HEK293 (cell line): ENCODE results near the gene IGSF9.

Experiments used
- CTCF ChIA-PET: fragments of 350-600 bp; formaldehyde crosslinking; extraction: SDS; loops from one replicate; lab custom pipeline; 2021; ENCODE audit warnings: antibody characterized with exemption; lab: Yijun Ruan, JAX
- POLR2A ChIA-PET: fragments of 300-600 bp; formaldehyde crosslinking; extraction: SDS; loops from one replicate; lab custom pipeline; 2020; ENCODE audit warnings: antibody characterized with exemption, inconsistent platforms; lab: Yijun Ruan, JAX
- H3K27ac ChIP-seq: fragments of 200-500 bp; sonication (Bioruptor generic); 2 replicates; pipeline ENCODE4 v1.5.1; 2014; ENCODE audit warnings: low read depth, low read length, control low read depth, inconsistent platforms; ENCODE audit errors: extremely low read depth
- H3K36me3 ChIP-seq, 2 experiments: fragments of 200-500 bp in 1 of 2; sonication (Bioruptor generic) in 1 of 2; 1 replicate in 1 of 2; 2 replicates in 1 of 2; pipeline ENCODE4 v1.5.1; 2014 to 2017; ENCODE audit warnings: inconsistent platforms in 2 of 2, low read length in 2 of 2; ENCODE audit not compliant: control insufficient read depth in 2 of 2, insufficient read depth in 1 of 2
- H3K4me1 ChIP-seq: fragments of 200-500 bp; sonication (Bioruptor generic); 2 replicates; pipeline ENCODE4 v1.5.1; 2014; ENCODE audit warnings: mild to moderate bottlenecking, low read length, inconsistent platforms; ENCODE audit not compliant: control insufficient read depth, insufficient read depth
- H3K4me3 ChIP-seq: 2 replicates; pipeline ENCODE4 v1.5.1; 2011; ENCODE audit warnings: low read depth, mild to moderate bottlenecking, control low read depth, low read length, moderate library complexity
- H3K9me3 ChIP-seq: fragments of 200-500 bp; sonication (Bioruptor generic); 2 replicates; pipeline ENCODE4 v1.5.1; 2014; ENCODE audit warnings: low read depth, low read length, inconsistent platforms; ENCODE audit not compliant: control insufficient read depth, insufficient read depth
- GLI2 ChIP-seq: fragments of 450-650 bp; formaldehyde crosslinking; IDR thresholded peaks from 2 replicates; pipeline ENCODE4; 2017; ENCODE audit warnings: missing biosample characterization, missing genetic modification characterization, low read depth, borderline replicate concordance
- GLI4 ChIP-seq: fragments of 450-650 bp; formaldehyde crosslinking; IDR thresholded peaks from 2 replicates; pipeline ENCODE4 v1.5.1; 2016; ENCODE audit warnings: missing biosample characterization, missing genetic modification characterization
- KLF1 ChIP-seq: fragments of 450-650 bp; formaldehyde crosslinking; IDR thresholded peaks from 2 replicates; pipeline ENCODE4 v1.5.1; 2016; ENCODE audit warnings: missing biosample characterization, missing genetic modification characterization
- KLF10 ChIP-seq: fragments of 450-650 bp; IDR thresholded peaks from 2 replicates; pipeline ENCODE4 v1.5.1; 2018; ENCODE audit warnings: missing biosample characterization, mild to moderate bottlenecking, missing genetic modification characterization
- OVOL3 ChIP-seq: fragments of 450-650 bp; formaldehyde crosslinking; IDR thresholded peaks from 2 replicates; pipeline ENCODE4 v1.5.1; 2016; ENCODE audit warnings: missing biosample characterization, missing genetic modification characterization
- TRIM28 ChIP-seq: IDR thresholded peaks from 2 replicates; pipeline ENCODE4 v1.6.1; 2011; ENCODE audit warnings: low read length, control low read depth, borderline replicate concordance
- YY2 ChIP-seq: fragments of 450-650 bp; formaldehyde crosslinking; IDR thresholded peaks from 2 replicates; pipeline ENCODE4 v1.5.1; 2016; ENCODE audit warnings: missing biosample characterization, missing genetic modification characterization
- ZFP3 ChIP-seq: fragments of 450-650 bp; formaldehyde crosslinking; IDR thresholded peaks from 2 replicates; pipeline ENCODE4 v1.5.1; 2016; ENCODE audit warnings: low read depth, missing biosample characterization, missing genetic modification characterization
- ZFP37 ChIP-seq: fragments of 450-650 bp; formaldehyde crosslinking; IDR thresholded peaks from 2 replicates; pipeline ENCODE4 v1.5.1; 2016; ENCODE audit warnings: missing biosample characterization, missing genetic modification characterization
- ZNF133 ChIP-seq: fragments of 450-650 bp; formaldehyde crosslinking; IDR thresholded peaks from 2 replicates; pipeline ENCODE4 v1.5.1; 2016; ENCODE audit warnings: missing biosample characterization, missing genetic modification characterization
- ZNF138 ChIP-seq: fragments of 450-650 bp; formaldehyde crosslinking; IDR thresholded peaks from 2 replicates; pipeline ENCODE4 v1.5.1; 2016; ENCODE audit warnings: missing biosample characterization, missing genetic modification characterization, borderline replicate concordance
- ZNF169 ChIP-seq: fragments of 450-650 bp; formaldehyde crosslinking; IDR thresholded peaks from 2 replicates; pipeline ENCODE4 v1.5.1; 2016; ENCODE audit warnings: missing biosample characterization, missing genetic modification characterization
- ZNF174 ChIP-seq: fragments of 450-650 bp; formaldehyde crosslinking; IDR thresholded peaks from 2 replicates; pipeline ENCODE4 v1.5.0; 2017; ENCODE audit warnings: missing biosample characterization, mild to moderate bottlenecking, missing genetic modification characterization
- ZNF2 ChIP-seq: fragments of 450-650 bp; formaldehyde crosslinking; IDR thresholded peaks from 2 replicates; pipeline ENCODE4 v1.5.1; 2016; ENCODE audit warnings: missing biosample characterization, missing genetic modification characterization
- ZNF214 ChIP-seq: fragments of 450-650 bp; formaldehyde crosslinking; IDR thresholded peaks from 2 replicates; pipeline ENCODE4 v1.5.1; 2017; ENCODE audit warnings: missing biosample characterization, mild to moderate bottlenecking, missing genetic modification characterization, borderline replicate concordance
- ZNF24 ChIP-seq: fragments of 450-650 bp; formaldehyde crosslinking; IDR thresholded peaks from 2 replicates; pipeline ENCODE4 v1.5.1; 2016; ENCODE audit warnings: missing biosample characterization, missing genetic modification characterization
- ZNF366 ChIP-seq: fragments of 450-650 bp; formaldehyde crosslinking; conservative IDR thresholded peaks from 2 replicates; pipeline ENCODE4 v1.5.1; 2016; ENCODE audit warnings: missing biosample characterization, missing genetic modification characterization
- ZNF433 ChIP-seq: fragments of 450-650 bp; formaldehyde crosslinking; IDR thresholded peaks from 2 replicates; pipeline ENCODE4 v1.5.1; 2016; ENCODE audit warnings: missing biosample characterization, missing genetic modification characterization, low read depth
- ZNF600 ChIP-seq: fragments of 450-650 bp; formaldehyde crosslinking; IDR thresholded peaks from 2 replicates; pipeline ENCODE4 v1.5.1; 2016; ENCODE audit warnings: missing biosample characterization, missing genetic modification characterization
- ZNF704 ChIP-seq: fragments of 450-650 bp; formaldehyde crosslinking; IDR thresholded peaks from 2 replicates; pipeline ENCODE4 v1.5.1; 2016; ENCODE audit warnings: missing biosample characterization, missing genetic modification characterization
- ZNF830 ChIP-seq: fragments of 450-650 bp; IDR thresholded peaks from 2 replicates; pipeline ENCODE4 v1.5.0; 2018; ENCODE audit warnings: missing biosample characterization, missing genetic modification characterization, low read depth, mild to moderate bottlenecking, moderate library complexity
- TF ChIP-seq, protein P1 (sequence below): fragments of 450-650 bp; IDR thresholded peaks from 2 replicates; pipeline ENCODE4 v1.5.1; 2018; ENCODE audit warnings: missing biosample characterization, mild to moderate bottlenecking, missing genetic modification characterization
- TF ChIP-seq, protein P2 (sequence below): fragments of 450-650 bp; formaldehyde crosslinking; IDR thresholded peaks from 2 replicates; pipeline ENCODE4 v1.5.1; 2016; ENCODE audit warnings: missing biosample characterization, missing genetic modification characterization
- TF ChIP-seq, protein P3 (sequence below): fragments of 450-650 bp; formaldehyde crosslinking; IDR thresholded peaks from 2 replicates; pipeline ENCODE4 v1.5.1; 2017; ENCODE audit warnings: missing biosample characterization, missing genetic modification characterization
- TF ChIP-seq, protein P4 (sequence below): fragments of 450-650 bp; formaldehyde crosslinking; IDR thresholded peaks from 2 replicates; pipeline ENCODE4 v1.5.1; 2016; ENCODE audit warnings: missing biosample characterization, missing genetic modification characterization
- TF ChIP-seq, protein P5 (sequence below): fragments of 450-650 bp; formaldehyde crosslinking; IDR thresholded peaks from 2 replicates; pipeline ENCODE4 v1.5.1; 2016; ENCODE audit warnings: missing biosample characterization, missing genetic modification characterization

The IGSF9 gene

DNA sequence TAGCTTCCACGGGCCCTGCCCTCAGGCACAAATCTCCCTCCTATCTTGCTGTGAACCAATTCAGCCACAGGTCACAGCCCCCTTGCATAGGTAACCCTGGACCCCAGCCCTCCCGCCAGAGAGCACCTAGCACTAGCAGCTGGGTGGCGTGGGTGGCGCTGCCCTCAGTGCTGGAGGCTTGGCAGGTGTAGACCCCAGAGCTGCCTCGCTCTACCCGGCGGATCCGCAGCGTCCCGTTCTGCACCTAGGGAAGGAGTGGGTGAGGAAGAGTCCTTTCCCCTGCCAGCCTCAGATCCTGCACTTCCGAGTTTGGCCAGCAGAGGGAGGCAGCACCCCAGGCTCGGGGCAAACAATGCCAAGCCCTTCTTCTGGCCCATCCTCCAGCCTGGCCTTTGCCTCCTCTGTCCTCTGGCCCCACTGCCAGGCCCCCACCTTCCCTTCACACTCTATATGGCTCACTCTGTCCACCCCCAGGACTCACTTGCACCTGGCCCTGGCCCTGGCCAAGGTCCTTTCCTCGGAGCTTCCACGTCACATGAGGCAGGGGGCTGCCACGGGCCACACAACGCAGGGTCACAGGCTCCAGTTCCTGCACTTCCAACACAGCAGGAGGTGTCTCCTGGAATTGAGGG is 9.0 kb downstream of the IGSF9 start:
- H3K4me1 ChIP-seq: no peaks in the 10 kb centered on the region
- no peaks in the 10 kb centered on the region for H3K9me3 ChIP-seq
- POLR2A ChIA-PET: interaction anchor here (0.6 to 7.3 kb wide), 2 partner anchors 12 to 33 kb away, joined by 4 to 41 read pairs; partner anchors contain the start of gene TAGLN2
- no peaks in the 10 kb centered on the region for H3K36me3 ChIP-seq
- CTCF ChIA-PET: interaction anchor here (0.5 to 19.3 kb wide), 24 partner anchors 8 to 1698 kb away, joined by 3 to 353 read pairs (median 4); partner anchors contain the start of genes IGSF9 and SLAMF9
- no peak overlapping the region for H3K27ac ChIP-seq
- H3K4me3 ChIP-seq: no peak overlapping the region
- TF ChIP-seq ZNF133 (tag by site-specific recombination) (no peak), OVOL3 (tag by site-specific recombination) (no peak), ZNF214 (tag by site-specific recombination) (no peak), ZNF174 (no peak), ZNF2 (tag by site-specific recombination) (0 out of 2 replicates have a peak, but pooled peaks have one; percentile 26), ZNF704 (tag by site-specific recombination) (no peak), ZFP3 (tag by site-specific recombination) (no peak), KLF10 (tag by site-specific recombination) (no peak), ZNF169 (tag by site-specific recombination) (no peak), ZNF433 (no peak), ZNF600 (tag by site-specific recombination) (peak; percentile 99), ZNF138 (tag by site-specific recombination) (no peak), YY2 (no peak), ZFP37 (tag by site-specific recombination) (peak; percentile 36; the same call in 1 of the 2 replicates), GLI4 (tag by site-specific recombination) (no peak), ZNF830 (tag by site-specific recombination) (no peak), KLF1 (tag by site-specific recombination) (no peak), ZNF366 (0 out of 2 replicates have a peak, but pooled peaks have one; percentile 29), ZNF24 (tag by site-specific recombination) (no peak), TRIM28 (no peak), GLI2 (tag by site-specific recombination) (no peak)
- TF ChIP-seq, protein P1, sequence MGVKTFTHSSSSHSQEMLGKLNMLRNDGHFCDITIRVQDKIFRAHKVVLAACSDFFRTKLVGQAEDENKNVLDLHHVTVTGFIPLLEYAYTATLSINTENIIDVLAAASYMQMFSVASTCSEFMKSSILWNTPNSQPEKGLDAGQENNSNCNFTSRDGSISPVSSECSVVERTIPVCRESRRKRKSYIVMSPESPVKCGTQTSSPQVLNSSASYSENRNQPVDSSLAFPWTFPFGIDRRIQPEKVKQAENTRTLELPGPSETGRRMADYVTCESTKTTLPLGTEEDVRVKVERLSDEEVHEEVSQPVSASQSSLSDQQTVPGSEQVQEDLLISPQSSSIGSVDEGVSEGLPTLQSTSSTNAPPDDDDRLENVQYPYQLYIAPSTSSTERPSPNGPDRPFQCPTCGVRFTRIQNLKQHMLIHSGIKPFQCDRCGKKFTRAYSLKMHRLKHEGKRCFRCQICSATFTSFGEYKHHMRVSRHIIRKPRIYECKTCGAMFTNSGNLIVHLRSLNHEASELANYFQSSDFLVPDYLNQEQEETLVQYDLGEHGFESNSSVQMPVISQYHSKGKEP: no peak
- TF ChIP-seq, protein P2, sequence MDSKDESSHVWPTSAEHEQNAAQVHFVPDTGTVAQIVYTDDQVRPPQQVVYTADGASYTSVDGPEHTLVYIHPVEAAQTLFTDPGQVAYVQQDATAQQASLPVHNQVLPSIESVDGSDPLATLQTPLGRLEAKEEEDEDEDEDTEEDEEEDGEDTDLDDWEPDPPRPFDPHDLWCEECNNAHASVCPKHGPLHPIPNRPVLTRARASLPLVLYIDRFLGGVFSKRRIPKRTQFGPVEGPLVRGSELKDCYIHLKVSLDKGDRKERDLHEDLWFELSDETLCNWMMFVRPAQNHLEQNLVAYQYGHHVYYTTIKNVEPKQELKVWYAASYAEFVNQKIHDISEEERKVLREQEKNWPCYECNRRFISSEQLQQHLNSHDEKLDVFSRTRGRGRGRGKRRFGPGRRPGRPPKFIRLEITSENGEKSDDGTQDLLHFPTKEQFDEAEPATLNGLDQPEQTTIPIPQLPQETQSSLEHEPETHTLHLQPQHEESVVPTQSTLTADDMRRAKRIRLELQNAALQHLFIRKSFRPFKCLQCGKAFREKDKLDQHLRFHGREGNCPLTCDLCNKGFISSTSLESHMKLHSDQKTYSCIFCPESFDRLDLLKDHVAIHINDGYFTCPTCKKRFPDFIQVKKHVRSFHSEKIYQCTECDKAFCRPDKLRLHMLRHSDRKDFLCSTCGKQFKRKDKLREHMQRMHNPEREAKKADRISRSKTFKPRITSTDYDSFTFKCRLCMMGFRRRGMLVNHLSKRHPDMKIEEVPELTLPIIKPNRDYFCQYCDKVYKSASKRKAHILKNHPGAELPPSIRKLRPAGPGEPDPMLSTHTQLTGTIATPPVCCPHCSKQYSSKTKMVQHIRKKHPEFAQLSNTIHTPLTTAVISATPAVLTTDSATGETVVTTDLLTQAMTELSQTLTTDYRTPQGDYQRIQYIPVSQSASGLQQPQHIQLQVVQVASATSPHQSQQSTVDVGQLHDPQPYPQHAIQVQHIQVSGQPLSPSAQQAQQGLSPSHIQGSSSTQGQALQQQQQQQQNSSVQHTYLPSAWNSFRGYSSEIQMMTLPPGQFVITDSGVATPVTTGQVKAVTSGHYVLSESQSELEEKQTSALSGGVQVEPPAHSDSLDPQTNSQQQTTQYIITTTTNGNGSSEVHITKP: no peak
- TF ChIP-seq, protein P3, sequence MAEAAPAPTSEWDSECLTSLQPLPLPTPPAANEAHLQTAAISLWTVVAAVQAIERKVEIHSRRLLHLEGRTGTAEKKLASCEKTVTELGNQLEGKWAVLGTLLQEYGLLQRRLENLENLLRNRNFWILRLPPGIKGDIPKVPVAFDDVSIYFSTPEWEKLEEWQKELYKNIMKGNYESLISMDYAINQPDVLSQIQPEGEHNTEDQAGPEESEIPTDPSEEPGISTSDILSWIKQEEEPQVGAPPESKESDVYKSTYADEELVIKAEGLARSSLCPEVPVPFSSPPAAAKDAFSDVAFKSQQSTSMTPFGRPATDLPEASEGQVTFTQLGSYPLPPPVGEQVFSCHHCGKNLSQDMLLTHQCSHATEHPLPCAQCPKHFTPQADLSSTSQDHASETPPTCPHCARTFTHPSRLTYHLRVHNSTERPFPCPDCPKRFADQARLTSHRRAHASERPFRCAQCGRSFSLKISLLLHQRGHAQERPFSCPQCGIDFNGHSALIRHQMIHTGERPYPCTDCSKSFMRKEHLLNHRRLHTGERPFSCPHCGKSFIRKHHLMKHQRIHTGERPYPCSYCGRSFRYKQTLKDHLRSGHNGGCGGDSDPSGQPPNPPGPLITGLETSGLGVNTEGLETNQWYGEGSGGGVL (tag by site-specific recombination): no peak
- TF ChIP-seq, protein P4, sequence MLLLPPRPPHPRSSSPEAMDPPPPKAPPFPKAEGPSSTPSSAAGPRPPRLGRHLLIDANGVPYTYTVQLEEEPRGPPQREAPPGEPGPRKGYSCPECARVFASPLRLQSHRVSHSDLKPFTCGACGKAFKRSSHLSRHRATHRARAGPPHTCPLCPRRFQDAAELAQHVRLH (tag by site-specific recombination): no peak
- TF ChIP-seq, protein P5, sequence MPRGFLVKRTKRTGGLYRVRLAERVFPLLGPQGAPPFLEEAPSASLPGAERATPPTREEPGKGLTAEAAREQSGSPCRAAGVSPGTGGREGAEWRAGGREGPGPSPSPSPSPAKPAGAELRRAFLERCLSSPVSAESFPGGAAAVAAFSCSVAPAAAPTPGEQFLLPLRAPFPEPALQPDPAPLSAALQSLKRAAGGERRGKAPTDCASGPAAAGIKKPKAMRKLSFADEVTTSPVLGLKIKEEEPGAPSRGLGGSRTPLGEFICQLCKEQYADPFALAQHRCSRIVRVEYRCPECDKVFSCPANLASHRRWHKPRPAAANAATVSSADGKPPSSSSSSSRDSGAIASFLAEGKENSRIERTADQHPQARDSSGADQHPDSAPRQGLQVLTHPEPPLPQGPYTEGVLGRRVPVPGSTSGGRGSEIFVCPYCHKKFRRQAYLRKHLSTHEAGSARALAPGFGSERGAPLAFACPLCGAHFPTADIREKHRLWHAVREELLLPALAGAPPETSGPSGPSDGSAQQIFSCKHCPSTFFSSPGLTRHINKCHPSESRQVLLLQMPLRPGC: no peak
